Activated B cell treated with CpG ODN at 0.5 μM for 24 hours (primary cell): ENCODE measurements around the gene CARM1. TPM values are rescaled to one million over a fixed set of nuclear protein-coding genes. Genes with fewer than 3 reads are reported as not detected.

ENCODE experiments used
- ATAC-seq: fragments of 200-7000 bp; cut with Tn5 transposase; one replicate; pipeline ENCODE4 v1.10.0; 2021; ENCODE audit warnings: low read depth, mild to moderate bottlenecking, moderate library complexity
- CTCF ChIA-PET: fragments of 350-600 bp; sonication (Branson Sonifier 250); formaldehyde crosslinking; loops from one replicate; lab custom pipeline; 2021; ENCODE audit warnings: antibody characterized with exemption; lab: Charles Lee
- POLR2A ChIA-PET: fragments of 350-600 bp; sonication (Branson Sonifier 250); formaldehyde crosslinking; loops from one replicate; lab custom pipeline; 2021; ENCODE audit warnings: antibody characterized with exemption; lab: Charles Lee
- DNase-seq: peaks from one replicate; pipeline ENCODE4 v3.0.0; 2022
- H3K27ac Mint-ChIP-seq: one replicate; pipeline ENCODE4 v1.8.0; 2020; ENCODE audit warnings: mixed read lengths
- H3K27me3 Mint-ChIP-seq: one replicate; pipeline ENCODE4 v1.8.0; 2021; ENCODE audit warnings: mixed read lengths
- H3K36me3 Mint-ChIP-seq: one replicate; pipeline ENCODE4 v1.8.0; 2021; ENCODE audit warnings: low read depth, mixed read lengths
- H3K4me1 Mint-ChIP-seq: one replicate; pipeline ENCODE4 v1.8.0; 2021; ENCODE audit warnings: mixed read lengths
- H3K4me3 Mint-ChIP-seq: one replicate; pipeline ENCODE4 v1.8.0; 2020; ENCODE audit warnings: mild to moderate bottlenecking, mixed read lengths
- H3K9me3 Mint-ChIP-seq: one replicate; pipeline ENCODE4 v1.8.0; 2020; ENCODE audit warnings: mixed read lengths
- intact Hi-C: fragments of 100-400 bp; cut with micrococcal nuclease; formaldehyde crosslinking; loops from one replicate; pipeline ENCODE4 v1.15.1; 2024
- total RNA-seq: library from RNA; stranded (reverse); gene quantifications from 2 replicates; pipeline ENCODE4 v1.2.3, GENCODE V29; 2022
- TF ChIP-seq, protein P1 (sequence below): fragments of 200-600 bp; IDR thresholded peaks from one replicate; pipeline ENCODE4 v1.8.0; 2022; ENCODE audit warnings: antibody characterized with exemption, mild to moderate bottlenecking

CARM1 gene
- total RNA-seq, 1 donor from 2014 or later: 39.1 TPM

DNA sequence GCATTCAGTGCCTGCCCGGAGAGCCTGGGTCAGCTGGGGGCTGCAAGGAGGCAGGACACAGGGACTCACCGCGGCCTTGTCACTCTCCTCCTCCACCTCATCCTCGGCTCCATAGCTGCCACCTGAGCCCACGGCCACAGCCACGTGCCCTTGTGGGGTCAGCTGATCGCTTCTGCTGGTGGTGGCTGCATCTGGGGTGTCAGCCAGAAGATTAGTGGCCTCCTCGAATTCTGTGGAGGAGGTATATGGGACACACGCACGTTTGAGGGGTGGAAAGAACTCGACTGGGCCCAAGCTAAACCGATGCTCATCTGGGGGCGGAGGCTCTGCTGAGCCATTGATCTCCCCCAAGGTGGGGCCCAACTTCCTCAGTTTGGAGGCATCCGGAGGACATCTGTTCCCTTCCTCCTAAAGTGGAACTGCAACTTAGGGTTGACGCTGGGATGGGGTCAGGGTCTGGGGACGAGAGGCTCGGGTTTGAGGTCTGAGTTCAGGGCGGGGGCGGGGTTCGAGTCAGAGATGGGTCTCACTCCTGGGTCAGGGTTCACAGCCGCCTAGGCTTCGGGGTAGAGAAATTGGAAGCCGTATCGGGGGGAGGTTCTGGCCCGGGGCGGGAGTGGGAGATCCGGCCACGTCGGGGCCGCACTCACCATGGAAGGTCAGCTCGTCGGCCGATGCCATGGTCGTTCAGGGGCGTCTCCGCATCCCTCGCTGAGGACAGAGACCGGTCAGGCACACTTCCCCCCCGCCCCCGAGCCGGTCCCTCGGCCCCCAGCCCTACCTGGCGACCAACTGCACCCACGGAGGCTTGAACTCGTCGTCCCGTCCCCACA, 56.6 kb downstream of the CARM1 start:
- H3K27me3 Mint-ChIP-seq: no peaks in the 10 kb centered on the region
- H3K27ac Mint-ChIP-seq: peak overlapping the region; percentile 81
- peak overlapping the region; percentile 92 for H3K4me3 Mint-ChIP-seq
- peaks cover 14% of the 10 kb centered on the region for H3K36me3 Mint-ChIP-seq
- TF ChIP-seq, protein P1, sequence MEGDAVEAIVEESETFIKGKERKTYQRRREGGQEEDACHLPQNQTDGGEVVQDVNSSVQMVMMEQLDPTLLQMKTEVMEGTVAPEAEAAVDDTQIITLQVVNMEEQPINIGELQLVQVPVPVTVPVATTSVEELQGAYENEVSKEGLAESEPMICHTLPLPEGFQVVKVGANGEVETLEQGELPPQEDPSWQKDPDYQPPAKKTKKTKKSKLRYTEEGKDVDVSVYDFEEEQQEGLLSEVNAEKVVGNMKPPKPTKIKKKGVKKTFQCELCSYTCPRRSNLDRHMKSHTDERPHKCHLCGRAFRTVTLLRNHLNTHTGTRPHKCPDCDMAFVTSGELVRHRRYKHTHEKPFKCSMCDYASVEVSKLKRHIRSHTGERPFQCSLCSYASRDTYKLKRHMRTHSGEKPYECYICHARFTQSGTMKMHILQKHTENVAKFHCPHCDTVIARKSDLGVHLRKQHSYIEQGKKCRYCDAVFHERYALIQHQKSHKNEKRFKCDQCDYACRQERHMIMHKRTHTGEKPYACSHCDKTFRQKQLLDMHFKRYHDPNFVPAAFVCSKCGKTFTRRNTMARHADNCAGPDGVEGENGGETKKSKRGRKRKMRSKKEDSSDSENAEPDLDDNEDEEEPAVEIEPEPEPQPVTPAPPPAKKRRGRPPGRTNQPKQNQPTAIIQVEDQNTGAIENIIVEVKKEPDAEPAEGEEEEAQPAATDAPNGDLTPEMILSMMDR: no peak
- intact Hi-C loops: loop anchor here (1.0 to 5.0 kb wide), 3 partner anchors 34 to 57 kb away; partner anchors contain the start of genes CARM1 and SMARCA4
- DNase-seq (no peak), ATAC-seq (no peak)
- ChIA-PET POLR2A (interaction anchor here (0.6 to 1.0 kb wide), 4 partner anchors 9 to 276 kb away, joined by 3 to 15 read pairs (median 4); no protein-coding TSS in a partner anchor), CTCF (interaction anchor here (1.5 kb wide), 1 partner anchor 14 kb away, joined by 3 read pairs; no protein-coding TSS in a partner anchor)
- no peaks in the 10 kb centered on the region for H3K9me3 Mint-ChIP-seq
- H3K4me1 Mint-ChIP-seq: peaks cover 20% of the 10 kb centered on the region

DNA sequence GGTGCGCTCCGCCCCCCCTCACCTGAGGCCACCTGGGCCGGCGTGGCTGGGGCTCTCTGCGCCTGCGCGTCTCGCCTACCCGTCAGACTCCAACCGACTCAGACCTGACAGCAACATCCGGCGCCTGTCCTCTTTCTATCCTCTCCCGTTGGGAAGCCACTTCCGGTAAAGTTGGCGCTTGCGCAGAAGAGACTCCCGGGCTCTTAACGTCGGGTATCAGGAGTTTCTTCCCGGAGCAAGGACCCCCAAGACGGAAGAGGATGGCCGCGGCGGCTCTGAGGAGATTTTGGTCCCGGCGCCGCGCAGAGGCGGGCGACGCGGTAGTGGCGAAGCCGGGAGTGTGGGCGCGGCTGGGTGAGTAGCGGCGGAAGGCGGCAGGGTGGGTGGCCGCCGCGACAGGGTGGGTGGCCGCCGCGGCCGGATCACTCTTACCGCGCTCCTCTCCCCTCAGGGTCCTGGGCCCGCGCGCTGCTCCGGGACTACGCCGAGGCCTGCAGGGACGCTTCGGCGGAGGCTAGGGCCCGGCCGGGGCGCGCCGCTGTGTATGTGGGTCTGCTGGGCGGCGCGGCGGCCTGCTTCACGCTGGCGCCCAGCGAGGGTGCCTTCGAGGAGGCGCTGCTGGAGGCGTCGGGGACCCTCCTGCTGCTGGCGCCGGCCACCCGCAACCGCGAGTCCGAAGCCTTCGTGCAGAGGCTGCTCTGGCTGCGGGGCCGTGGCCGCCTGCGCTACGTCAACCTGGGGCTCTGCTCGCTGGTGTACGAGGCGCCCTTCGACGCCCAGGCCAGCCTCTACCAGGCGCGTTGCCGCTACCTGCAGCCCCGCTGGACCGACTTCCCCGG, 57.4 kb downstream of the CARM1 start, which contains the start of the genes TIMM29 and YIPF2:
TSS of gene TIMM29 (plus strand) at position 249 of the 839 bp plus-strand sequence. CDS start at position 261, 12 bp downstream.
TSS of gene YIPF2 (minus strand) at position 77 of the 839 bp plus-strand sequence. CDS start 229 bp downstream, outside the sequence.
- peak; percentile 85 for ATAC-seq
- Mint-ChIP-seq H3K4me1 (peaks cover 20% of the 10 kb centered on the region), H3K36me3 (peaks cover 8% of the 10 kb centered on the region), H3K27ac (peak within 1 kb of the TSS; percentile 81), H3K4me3 (peak within 1 kb of the TSS; percentile 92), H3K9me3 (no peaks in the 10 kb centered on the region), H3K27me3 (no peaks in the 10 kb centered on the region)
- intact Hi-C loops: loop anchor here (1.0 to 5.0 kb wide), 3 partner anchors 34 to 57 kb away; partner anchors contain the start of genes CARM1 and SMARCA4
- TF ChIP-seq, protein P1: no peak
- peak; percentile 80 for DNase-seq
- ChIA-PET CTCF (interaction anchor here (1.5 kb wide), 1 partner anchor 13 kb away, joined by 3 read pairs; no protein-coding TSS in a partner anchor), POLR2A (no interaction called here)

DNA sequence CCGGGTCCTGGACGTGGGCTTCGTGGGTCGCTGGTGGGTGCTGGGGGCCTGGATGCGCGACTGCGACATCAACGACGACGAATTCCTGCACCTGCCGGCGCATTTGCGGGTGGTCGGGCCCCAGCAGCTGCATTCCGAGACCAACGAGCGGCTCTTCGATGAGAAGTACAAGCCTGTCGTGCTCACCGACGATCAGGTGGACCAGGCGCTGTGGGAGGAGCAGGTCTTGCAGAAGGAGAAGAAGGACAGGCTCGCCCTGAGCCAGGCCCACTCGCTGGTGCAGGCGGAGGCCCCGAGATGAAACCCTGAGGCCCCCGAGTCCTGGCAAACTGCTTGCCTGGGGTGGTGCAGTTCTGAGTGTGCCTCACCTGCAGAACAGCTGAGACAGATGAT, 58.0 kb downstream of the CARM1 start:
- H3K27me3 Mint-ChIP-seq: no peaks in the 10 kb centered on the region
- peaks cover 20% of the 10 kb centered on the region for H3K4me1 Mint-ChIP-seq
- H3K9me3 Mint-ChIP-seq: no peaks in the 10 kb centered on the region
- DNase-seq: no peak
- ChIA-PET CTCF (interaction anchor here (0.9 kb wide), 1 partner anchor 65 kb away, joined by 3 read pairs; no protein-coding TSS in a partner anchor), POLR2A (interaction anchor here (0.6 kb wide), 4 partner anchors 12 to 823 kb away, joined by 3 to 5 read pairs (median 4); partner anchors contain the start of gene SWSAP1)
- H3K4me3 Mint-ChIP-seq: peak overlapping the region; percentile 92
- intact Hi-C loops: loop anchor here (5.0 kb wide), 1 partner anchor 33 kb away; the partner anchor contains the start of gene SMARCA4
- no peak overlapping the region for H3K27ac Mint-ChIP-seq
- TF ChIP-seq, protein P1: no peak
- no peak for ATAC-seq
- peaks cover 5% of the 10 kb centered on the region for H3K36me3 Mint-ChIP-seq

DNA sequence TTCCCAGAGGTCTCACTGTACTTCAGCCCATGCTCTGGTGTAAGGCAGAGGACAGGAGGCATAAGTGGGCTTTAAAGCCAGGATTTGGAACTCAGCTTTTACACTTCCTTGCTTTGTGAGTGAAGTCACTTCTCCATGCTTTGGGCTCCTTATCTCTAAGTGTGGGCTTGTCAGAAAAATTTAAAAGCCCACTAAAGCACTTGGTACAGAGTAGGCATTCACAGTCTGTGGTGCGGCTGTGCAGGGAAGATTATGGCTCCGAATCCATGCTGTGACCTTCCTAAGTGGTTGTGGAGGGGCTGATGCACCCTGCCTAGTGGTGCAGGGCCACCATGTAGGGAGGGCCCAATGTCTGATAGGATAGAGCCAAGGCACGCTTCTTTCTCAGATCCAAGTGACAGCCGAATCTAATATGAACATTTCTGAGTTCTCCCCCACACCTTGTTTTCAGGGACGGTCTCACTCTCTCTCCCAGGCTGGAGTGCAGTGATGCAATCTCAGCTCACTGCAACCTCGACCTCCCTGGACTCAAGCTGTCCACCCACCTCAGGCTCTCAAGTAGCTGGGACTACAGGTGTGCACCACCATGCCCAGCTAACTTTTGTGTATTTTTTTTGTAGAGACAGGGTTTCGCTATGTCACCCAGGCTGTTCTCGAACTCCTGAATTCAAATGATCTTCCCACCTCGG, 64.2 kb downstream of the CARM1 start:
- CTCF ChIA-PET: interaction anchor here (1.0 to 2.2 kb wide), 5 partner anchors 9 to 100 kb away, joined by 3 to 12 read pairs (median 5); partner anchors contain the start of gene CARM1
- Mint-ChIP-seq H3K27ac (no peak overlapping the region), H3K9me3 (no peaks in the 10 kb centered on the region), H3K36me3 (peaks cover 4% of the 10 kb centered on the region), H3K27me3 (no peaks in the 10 kb centered on the region), H3K4me3 (no peak overlapping the region), H3K4me1 (peaks cover 3% of the 10 kb centered on the region)
- ATAC-seq (no peak), DNase-seq (no peak)
- intact Hi-C loops: loop anchor here (1.0 kb wide), 1 partner anchor 196 kb away; no protein-coding TSS in a partner anchor
- TF ChIP-seq, protein P1: no peak
- POLR2A ChIA-PET: interaction anchor here (0.5 to 0.6 kb wide), 2 partner anchors 14 to 30 kb away, joined by 5 to 6 read pairs; no protein-coding TSS in a partner anchor
